Esophagus muscularis mucosa (tissue), 4 donors: ENCODE measurements around the gene CYSTM1. TPM values are rescaled to one million over a fixed set of nuclear protein-coding genes. Genes with fewer than 3 reads are reported as not detected.
A peak's percentile ranks its signal among the peaks of the same experiment; 100 is the strongest.

ENCODE experiments used
- DNase-seq: peaks from one replicate; pipeline ENCODE4 v3.0.0-alpha.2; 2017; ENCODE audit errors: extremely low spot score
- H3K27ac ChIP-seq, 4 donors: fragments of 200-600 bp; sonication (generic); replicated peaks in 1 of 4; 1 replicate in 3 of 4; 2 replicates in 1 of 4; pipeline ENCODE4 v1.5.1; 2016 to 2019; ENCODE audit warnings: mild to moderate bottlenecking in 1 of 4
- H3K27me3 ChIP-seq, 4 donors: fragments of 200-600 bp; sonication (generic); one replicate each; pipeline versions ENCODE4 v1.5.1 to v1.6.0; 2016 to 2019
- H3K36me3 ChIP-seq, 4 donors: fragments of 200-600 bp; sonication (generic); one replicate each; pipeline ENCODE4 v1.5.1; 2016 to 2019
- H3K4me1 ChIP-seq, 4 donors: fragments of 200-600 bp; sonication (generic); one replicate each; pipeline ENCODE4 v1.5.1; 2016 to 2019
- H3K4me3 ChIP-seq, 4 donors: fragments of 200-600 bp; sonication (generic); 1 replicate in 2 of 4; 2 replicates in 2 of 4; pipeline ENCODE4 v1.5.1; 2016 to 2019; ENCODE audit warnings: mild to moderate bottlenecking in 4 of 4, moderate library complexity in 1 of 4
- H3K9me3 ChIP-seq, 4 donors: fragments of 200-600 bp; sonication (generic); 1 replicate in 3 of 4; 2 replicates in 1 of 4; pipeline ENCODE4 v1.5.1; 2016 to 2019
- EP300 ChIP-seq: sonication (generic); formaldehyde crosslinking; IDR thresholded peaks from one replicate; pipeline ENCODE4 v1.6.1; 2017; ENCODE audit warnings: antibody characterized with exemption
- POLR2A ChIP-seq: fragments of 450-650 bp; IDR thresholded peaks from one replicate; pipeline ENCODE4 v1.6.1; 2017; ENCODE audit warnings: antibody characterized with exemption, moderate library complexity, mild to moderate bottlenecking, low read depth
- POLR2AphosphoS5 ChIP-seq, 2 donors: sonication (generic); formaldehyde crosslinking; IDR thresholded peaks; one replicate each; pipeline ENCODE4 v1.6.1; 2017; ENCODE audit warnings: antibody characterized with exemption in 2 of 2
- WGBS: methylation state at CpG from one replicate; pipeline ENCODE4 v1.1.5; 2018; 5-methylcytosine and 5-hydroxymethylcytosine counted together
- intact Hi-C: fragments of 100-400 bp; cut with DNase I; formaldehyde crosslinking; loops from one replicate; pipeline ENCODE4 v1.15.1; 2023
- total RNA-seq, 4 donors: library from RNA; depleted of rRNA; stranded (reverse); fragments of >200 nt; gene quantifications; one replicate each; pipeline versions ENCODE4 v1.1.0 to v1.2.1, GENCODE V29; 2016
- TF ChIP-seq, protein P1 (sequence below), 3 experiments: fragments of 200-600 bp in 2 of 3; fragments of 450-650 bp in 1 of 3; sonication (generic) in 2 of 3; IDR thresholded peaks; one replicate each; pipeline ENCODE4 v1.5.1; 2017 to 2019; ENCODE audit warnings: antibody characterized with exemption in 3 of 3, mild to moderate bottlenecking in 2 of 3, moderate library complexity in 1 of 3

CYSTM1 gene
- total RNA-seq, 4 donors from 2014 or later: 54.0 to 81.0 (median 67.8) TPM

DNA sequence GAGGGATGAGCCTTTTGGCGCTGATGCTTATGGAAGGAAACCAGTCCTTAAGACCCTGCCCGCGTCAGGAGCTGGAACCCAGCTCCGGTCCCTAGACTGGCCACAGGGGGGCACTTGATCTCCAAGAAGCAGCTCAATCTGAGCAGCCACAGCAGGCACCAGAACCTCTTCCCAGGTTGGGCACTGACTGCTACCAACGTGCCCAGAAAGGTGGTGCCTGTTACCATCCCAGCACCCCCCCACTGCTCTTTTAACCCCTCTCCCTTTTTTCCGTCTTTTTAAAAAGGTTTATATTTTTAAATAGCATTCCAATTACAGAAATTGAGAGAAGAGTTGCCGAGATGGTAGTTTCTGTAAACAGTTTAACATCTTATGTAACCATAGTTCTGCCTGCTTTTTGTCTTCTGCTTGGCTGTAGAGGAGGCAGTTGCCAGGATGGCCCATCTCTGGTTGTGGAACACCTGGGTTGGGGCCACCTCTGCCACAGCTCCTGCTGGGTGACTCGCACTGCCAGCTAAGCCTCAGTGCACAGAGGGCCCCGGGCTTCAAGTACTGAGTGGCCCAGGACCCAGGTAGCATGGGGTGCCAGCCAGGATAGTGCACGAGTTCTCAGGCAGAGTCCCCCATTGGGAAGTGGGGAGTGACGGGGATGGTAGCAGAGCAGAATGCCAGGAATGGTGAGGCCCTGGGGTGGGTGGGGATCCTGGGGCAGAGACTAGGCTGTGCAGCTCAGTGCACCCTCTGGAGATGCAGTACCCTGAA, 65.1 kb downstream of the CYSTM1 start:
- no peaks in the 10 kb centered on the region for H3K9me3 ChIP-seq
- no peak for DNase-seq
- intact Hi-C loops: no loop called here
- peaks cover 56 to 57% (median 57%) of the 10 kb centered on the region in 4 donors for H3K4me1 ChIP-seq
- 39% methylated on average over 11 of the region's 11 CpGs for WGBS
- peak overlapping the region; percentile 64 to 79 (median 70) for H3K27ac ChIP-seq
- H3K27me3 ChIP-seq: no peaks in the 10 kb centered on the region
- TF ChIP-seq POLR2AphosphoS5 (IDR thresholded peaks at IDR 0.05) (no peak), POLR2A (no peak), EP300 (no peak)
- TF ChIP-seq, protein P1, sequence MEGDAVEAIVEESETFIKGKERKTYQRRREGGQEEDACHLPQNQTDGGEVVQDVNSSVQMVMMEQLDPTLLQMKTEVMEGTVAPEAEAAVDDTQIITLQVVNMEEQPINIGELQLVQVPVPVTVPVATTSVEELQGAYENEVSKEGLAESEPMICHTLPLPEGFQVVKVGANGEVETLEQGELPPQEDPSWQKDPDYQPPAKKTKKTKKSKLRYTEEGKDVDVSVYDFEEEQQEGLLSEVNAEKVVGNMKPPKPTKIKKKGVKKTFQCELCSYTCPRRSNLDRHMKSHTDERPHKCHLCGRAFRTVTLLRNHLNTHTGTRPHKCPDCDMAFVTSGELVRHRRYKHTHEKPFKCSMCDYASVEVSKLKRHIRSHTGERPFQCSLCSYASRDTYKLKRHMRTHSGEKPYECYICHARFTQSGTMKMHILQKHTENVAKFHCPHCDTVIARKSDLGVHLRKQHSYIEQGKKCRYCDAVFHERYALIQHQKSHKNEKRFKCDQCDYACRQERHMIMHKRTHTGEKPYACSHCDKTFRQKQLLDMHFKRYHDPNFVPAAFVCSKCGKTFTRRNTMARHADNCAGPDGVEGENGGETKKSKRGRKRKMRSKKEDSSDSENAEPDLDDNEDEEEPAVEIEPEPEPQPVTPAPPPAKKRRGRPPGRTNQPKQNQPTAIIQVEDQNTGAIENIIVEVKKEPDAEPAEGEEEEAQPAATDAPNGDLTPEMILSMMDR (IDR thresholded peaks at IDR 0.05): peak; percentile 60 to 76 (median 60)
- peaks cover 0 to 17% (median under 1%) of the 10 kb centered on the region in 4 donors for H3K36me3 ChIP-seq
- H3K4me3 ChIP-seq: no peak overlapping the region

DNA sequence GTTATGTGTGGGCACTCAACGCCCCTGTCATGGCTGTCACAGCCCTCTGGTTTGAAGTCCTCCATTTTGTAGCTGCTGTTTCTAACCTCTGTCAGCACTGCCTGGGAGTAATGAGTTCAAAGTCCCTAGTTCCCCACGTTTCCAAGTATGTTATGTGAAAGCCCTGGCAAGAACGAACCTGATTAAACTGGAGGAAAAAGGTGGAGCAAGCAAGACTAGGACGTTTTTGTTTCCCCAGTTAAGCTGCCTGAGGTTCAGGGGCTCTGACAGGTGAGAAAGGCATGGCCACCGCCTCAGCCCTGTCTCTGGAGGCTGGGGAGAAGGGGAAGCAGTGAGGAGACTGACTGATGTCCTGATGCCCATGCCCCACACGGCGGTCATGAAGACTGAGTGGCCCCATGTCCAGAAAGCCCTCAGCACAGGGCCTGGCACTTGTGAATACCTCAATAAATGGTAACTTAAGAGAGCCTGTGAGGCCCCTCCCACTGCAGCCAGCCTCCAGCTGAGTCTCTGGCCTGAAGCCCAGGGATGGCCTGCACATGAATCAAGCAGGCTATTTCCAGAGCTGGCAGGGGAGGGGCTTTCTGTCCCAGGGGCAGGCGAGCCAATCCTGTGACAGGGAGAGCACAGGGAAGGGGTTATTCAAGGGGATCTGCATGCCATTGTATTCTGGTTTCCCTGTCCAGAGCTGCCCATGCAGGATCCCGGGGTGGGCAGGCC, 66.2 kb downstream of the CYSTM1 start:
- peaks cover 66 to 68% (median 67%) of the 10 kb centered on the region in 4 donors for H3K4me1 ChIP-seq
- TF ChIP-seq POLR2AphosphoS5 (IDR thresholded peaks at IDR 0.05): peak; percentile 64 to 90
- TF ChIP-seq, protein P1 (IDR thresholded peaks at IDR 0.05): no peak
- TF ChIP-seq POLR2A: no peak
- no peak for TF ChIP-seq EP300
- peak overlapping the region; percentile 64 to 79 (median 70) for H3K27ac ChIP-seq
- 24% methylated on average over 6 of the region's 9 CpGs for WGBS
- no peak overlapping the region for H3K4me3 ChIP-seq
- H3K27me3 ChIP-seq: no peaks in the 10 kb centered on the region
- peak; percentile 95 for DNase-seq
- H3K9me3 ChIP-seq: no peaks in the 10 kb centered on the region
- H3K36me3 ChIP-seq: peaks cover 0 to 21% (median 3%) of the 10 kb centered on the region in 4 donors
- intact Hi-C loops: no loop called here

DNA sequence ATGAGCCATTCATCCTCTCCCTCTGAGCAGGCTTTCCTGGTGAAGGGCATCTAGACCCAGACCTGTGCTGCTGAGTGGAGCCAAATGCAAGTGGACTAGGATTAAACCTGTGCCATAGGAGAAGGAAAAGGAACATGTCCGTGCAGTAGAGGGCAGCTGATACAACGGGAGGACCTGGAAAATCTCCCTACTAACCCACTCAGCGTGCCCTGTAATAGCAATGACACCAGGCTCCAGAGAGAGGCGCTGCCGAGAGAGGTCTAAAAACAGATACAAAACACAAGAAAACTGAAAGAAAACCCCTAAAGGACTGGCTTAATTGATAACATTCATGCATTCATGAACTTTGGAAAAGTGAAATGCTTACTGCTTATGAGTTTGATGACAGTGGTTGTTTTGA, 67.1 kb downstream of the CYSTM1 start:
- Histone ChIP-seq H3K36me3 (peaks cover 0 to 21% (median 3%) of the 10 kb centered on the region in 4 donors), H3K4me3 (no peak overlapping the region), H3K9me3 (no peaks in the 10 kb centered on the region), H3K27ac (peak overlapping the region; percentile 64 to 79 (median 70)), H3K4me1 (peaks cover 76 to 77% (median 77%) of the 10 kb centered on the region in 4 donors), H3K27me3 (no peaks in the 10 kb centered on the region)
- WGBS: 74% methylated on average over 5 of the region's 5 CpGs
- DNase-seq: no peak
- intact Hi-C loops: loop anchor here (2.0 kb wide), 1 partner anchor 115 kb away; no protein-coding TSS in a partner anchor
- TF ChIP-seq POLR2A: no peak
- no peak for TF ChIP-seq POLR2AphosphoS5 (IDR thresholded peaks at IDR 0.05)
- TF ChIP-seq, protein P1 (IDR thresholded peaks at IDR 0.05): no peak
- no peak for TF ChIP-seq EP300

DNA sequence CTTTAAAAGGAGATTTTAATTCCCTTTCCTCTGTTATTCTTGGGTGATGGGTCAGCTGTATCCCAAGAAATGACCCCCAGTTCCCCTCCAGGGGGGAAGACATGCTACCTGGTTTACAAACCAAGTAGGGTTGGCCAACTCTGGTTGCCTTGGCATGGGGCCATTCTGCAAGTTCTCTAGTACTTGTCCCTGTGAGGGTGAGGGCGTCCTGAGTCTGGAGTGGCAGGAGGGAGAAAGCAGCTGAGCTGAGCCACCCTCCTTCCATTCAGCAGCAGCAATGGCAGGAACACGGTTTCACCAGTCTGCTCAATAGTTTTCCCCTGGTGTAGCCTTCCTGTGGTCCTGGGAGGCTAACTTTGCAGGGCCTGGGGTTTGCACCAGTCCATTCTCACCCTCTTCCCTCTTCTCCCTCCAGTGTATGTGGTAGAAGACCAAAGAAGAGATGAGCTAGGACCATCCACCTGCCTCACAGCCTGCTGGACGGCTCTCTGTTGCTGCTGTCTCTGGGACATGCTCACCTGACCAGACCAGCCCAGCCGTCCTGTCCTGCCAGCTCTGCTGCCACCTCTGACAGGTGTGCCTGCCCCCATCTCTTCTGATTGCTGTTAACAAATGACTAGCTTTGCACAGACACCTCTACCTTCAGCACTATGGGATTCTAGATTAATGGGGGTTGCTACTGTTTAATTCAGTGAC, 68.0 kb downstream of the CYSTM1 start:
- no peak for DNase-seq
- no peaks in the 10 kb centered on the region for H3K9me3 ChIP-seq
- no peak for TF ChIP-seq POLR2A
- no peak for TF ChIP-seq EP300
- WGBS: 76% methylated on average over 4 of the region's 4 CpGs
- H3K36me3 ChIP-seq: peaks cover 0 to 21% (median 3%) of the 10 kb centered on the region in 4 donors
- no peak overlapping the region for H3K4me3 ChIP-seq
- intact Hi-C loops: loop anchor here (2.0 kb wide), 1 partner anchor 114 kb away; no protein-coding TSS in a partner anchor
- peak overlapping the region in 2 of 4 donors; percentile 11 to 79 for H3K27ac ChIP-seq
- peaks cover 77 to 82% (median 79%) of the 10 kb centered on the region in 4 donors for H3K4me1 ChIP-seq
- H3K27me3 ChIP-seq: no peaks in the 10 kb centered on the region
